ENCODE data around the gene GPR75.

DNA sequence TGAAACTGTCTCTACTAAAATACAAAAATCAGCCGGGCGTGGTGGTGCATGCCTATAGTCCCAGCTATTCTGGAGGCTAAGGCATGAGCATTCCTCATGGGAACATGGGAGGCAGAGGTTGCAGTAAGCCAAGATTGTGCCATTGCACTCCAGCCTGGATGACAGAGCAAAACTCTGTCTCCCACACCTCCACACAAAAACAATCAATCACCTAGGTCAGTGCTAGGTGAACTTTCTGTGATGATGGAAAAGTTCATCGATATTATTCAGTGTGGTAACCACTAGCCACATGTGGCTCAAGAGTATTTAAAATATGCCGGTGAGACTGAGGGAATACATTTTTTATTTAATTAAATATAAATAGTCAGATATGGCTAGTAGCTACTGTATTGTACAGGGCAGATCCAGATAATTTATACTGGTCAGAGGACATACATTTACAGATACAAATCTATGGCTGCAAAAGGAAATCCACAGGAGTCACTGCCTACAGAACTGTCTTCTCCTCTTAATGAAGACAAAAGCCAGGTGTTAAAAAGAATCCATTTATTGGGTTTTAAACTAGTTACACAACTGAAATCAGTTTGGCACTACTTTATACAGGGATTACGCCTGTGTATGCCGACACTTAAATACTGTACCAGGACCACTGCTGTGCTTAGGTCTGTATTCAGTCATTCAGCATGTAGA is 3.9 kb upstream of the GPR75 start:
- TF ChIP-seq PHF8 (CRISPR knock-in tag; IDR thresholded peaks at IDR 0.05) (no peak), PAX8 (CRISPR knock-in tag; IDR thresholded peaks at IDR 0.05; ENCODE audit: borderline replicate concordance) (no peak), POLR2A (IDR thresholded peaks at IDR 0.05; ENCODE audit: insufficient read depth in 1 of 2, low read depth in 2 of 2, low read length in 2 of 2) (no peak), NR2C2 (CRISPR knock-in tag; IDR thresholded peaks at IDR 0.05; ENCODE audit: borderline replicate concordance) (no peak), MIER3 (CRISPR knock-in tag; IDR thresholded peaks at IDR 0.05; ENCODE audit: borderline replicate concordance) (no peak)
- TF ChIP-seq, protein P1, sequence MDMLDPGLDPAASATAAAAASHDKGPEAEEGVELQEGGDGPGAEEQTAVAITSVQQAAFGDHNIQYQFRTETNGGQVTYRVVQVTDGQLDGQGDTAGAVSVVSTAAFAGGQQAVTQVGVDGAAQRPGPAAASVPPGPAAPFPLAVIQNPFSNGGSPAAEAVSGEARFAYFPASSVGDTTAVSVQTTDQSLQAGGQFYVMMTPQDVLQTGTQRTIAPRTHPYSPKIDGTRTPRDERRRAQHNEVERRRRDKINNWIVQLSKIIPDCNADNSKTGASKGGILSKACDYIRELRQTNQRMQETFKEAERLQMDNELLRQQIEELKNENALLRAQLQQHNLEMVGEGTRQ (IDR thresholded peaks at IDR 0.05; ENCODE audit: low read depth, low read length): no peak
- TF ChIP-seq, protein P1 (CRISPR knock-in tag; IDR thresholded peaks at IDR 0.05; ENCODE audit: borderline replicate concordance): no peak
- TF ChIP-seq, protein P2, sequence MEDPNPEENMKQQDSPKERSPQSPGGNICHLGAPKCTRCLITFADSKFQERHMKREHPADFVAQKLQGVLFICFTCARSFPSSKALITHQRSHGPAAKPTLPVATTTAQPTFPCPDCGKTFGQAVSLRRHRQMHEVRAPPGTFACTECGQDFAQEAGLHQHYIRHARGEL (CRISPR knock-in tag; IDR thresholded peaks at IDR 0.05): no peak
